SK-N-SH (cell line): ENCODE results near the gene MBLAC1. TPM values are rescaled to one million over a fixed set of nuclear protein-coding genes. Genes with fewer than 3 reads are reported as not detected.

Experiments used
- CTCF ChIA-PET: fragments of 300-600, 350-600 bp; formaldehyde crosslinking; extraction: SDS; loops from one replicate; lab custom pipeline; 2021; lab: Yijun Ruan, JAX
- POLR2A ChIA-PET: fragments of 350-600 bp; sonication (Branson Sonifier 250); formaldehyde crosslinking; extraction: SDS; loops from one replicate; lab custom pipeline; 2020; ENCODE audit warnings: antibody characterized with exemption, inconsistent platforms; lab: Yijun Ruan, JAX
- DNase-seq: peaks from one replicate; pipeline ENCODE4 v3.0.0; 2012
- H2AFZ ChIP-seq: fragments of 200-600 bp; sonication (generic); 2 replicates; pipeline ENCODE4 v1.8.1; 2016; ENCODE audit warnings: antibody characterized with exemption, mild to moderate bottlenecking, low read depth
- H3F3A ChIP-seq: fragments of 200-600 bp; sonication (generic); replicated peaks from 2 replicates; pipeline ENCODE3; 2016; ENCODE audit warnings: antibody characterized with exemption, mild to moderate bottlenecking; ENCODE audit not compliant: insufficient read depth
- H3K27ac ChIP-seq, 2 experiments: fragments of 200-500 bp in 1 of 2; fragments of 200-600 bp in 1 of 2; sonication (Bioruptor generic) in 1 of 2; sonication (generic), shearing (Covaris generic) in 1 of 2; 2 replicates each; pipeline versions ENCODE4 v1.5.1 to v1.6.1; 2014 to 2016; ENCODE audit warnings: low read depth in 2 of 2, inconsistent platforms in 1 of 2, low read length in 1 of 2, mild to moderate bottlenecking in 1 of 2, mixed read lengths in 1 of 2
- H3K27me3 ChIP-seq: fragments of 200-600 bp; sonication (generic), shearing (Covaris generic); 2 replicates; pipeline ENCODE4 v1.6.1; 2016; ENCODE audit warnings: mixed run types; ENCODE audit not compliant: insufficient read depth
- H3K36me3 ChIP-seq, 2 experiments: fragments of 200-500 bp in 1 of 2; fragments of 200-600 bp in 1 of 2; sonication (Bioruptor generic) in 1 of 2; sonication (generic) in 1 of 2; replicated peaks in 1 of 2; 2 replicates each; pipeline versions ENCODE3 to v1.5.1; 2014 to 2016; ENCODE audit warnings: low read length in 1 of 2, mild to moderate bottlenecking in 1 of 2; ENCODE audit not compliant: insufficient read depth in 2 of 2, control insufficient read depth in 1 of 2
- H3K4me1 ChIP-seq, 2 experiments: fragments of 200-500 bp in 1 of 2; fragments of 200-600 bp in 1 of 2; sonication (Bioruptor generic) in 1 of 2; sonication (generic), shearing (Covaris generic) in 1 of 2; 2 replicates each; pipeline versions ENCODE4 v1.5.1 to v1.6.1; 2014 to 2016; ENCODE audit warnings: low read depth in 1 of 2, low read length in 1 of 2, mixed run types in 1 of 2; ENCODE audit not compliant: insufficient read depth in 2 of 2, control insufficient read depth in 1 of 2
- H3K4me2 ChIP-seq: fragments of 200-600 bp; sonication (generic), shearing (Covaris generic); 2 replicates; pipeline ENCODE4 v1.6.1; 2017; ENCODE audit warnings: mixed run types
- H3K4me3 ChIP-seq, 2 experiments: fragments of 200-500 bp in 1 of 2; fragments of 200-600 bp in 1 of 2; sonication (Bioruptor generic) in 1 of 2; sonication (generic), shearing (Covaris generic) in 1 of 2; 2 replicates each; pipeline versions ENCODE4 v1.5.1 to v1.8.1; 2014 to 2016; ENCODE audit warnings: low read depth in 2 of 2, inconsistent platforms in 1 of 2, low read length in 1 of 2, mild to moderate bottlenecking in 1 of 2, mixed read lengths in 1 of 2, moderate library complexity in 1 of 2
- H3K79me2 ChIP-seq: fragments of 200-600 bp; sonication (generic); 2 replicates; pipeline ENCODE4 v1.8.1; 2017; ENCODE audit warnings: mild to moderate bottlenecking; ENCODE audit not compliant: insufficient read depth
- H3K9ac ChIP-seq: fragments of 200-600 bp; sonication (generic); 2 replicates; pipeline ENCODE4 v1.6.1; 2017; ENCODE audit warnings: mixed run types
- H3K9me2 ChIP-seq: fragments of 200-600 bp; sonication (generic); 2 replicates; pipeline ENCODE4 v1.6.1; 2017; ENCODE audit warnings: mixed run types
- H3K9me3 ChIP-seq: fragments of 200-600 bp; sonication (generic); 2 replicates; pipeline ENCODE4 v1.6.1; 2017; ENCODE audit warnings: mixed run types, mild to moderate bottlenecking, moderate library complexity
- H4K20me1 ChIP-seq: fragments of 200-600 bp; sonication (generic); 2 replicates; pipeline ENCODE4 v1.6.1; 2017; ENCODE audit warnings: mild to moderate bottlenecking, mixed run types; ENCODE audit not compliant: insufficient read depth
- CTCF ChIP-seq: fragments of 200-600 bp; sonication (generic); IDR thresholded peaks from 2 replicates; pipeline ENCODE4 v1.6.1; 2017; ENCODE audit warnings: antibody characterized with exemption, mild to moderate bottlenecking, moderate library complexity
- REST ChIP-seq: IDR thresholded peaks from 2 replicates; pipeline ENCODE4 v1.6.1; 2012; ENCODE audit warnings: mild to moderate bottlenecking, low read depth, low read length, moderate library complexity
- USF2 ChIP-seq: fragments of 150-350 bp; IDR thresholded peaks from 2 replicates; pipeline ENCODE4 v1.6.1; 2017; ENCODE audit warnings: antibody characterized with exemption, low read length, low read depth, borderline replicate concordance
- WGBS: methylation state at CpG from one replicate; pipeline ENCODE4 v1.1.6; 2017; ENCODE audit warnings: low lambda C conversion rate; 5-methylcytosine and 5-hydroxymethylcytosine counted together
- polyA plus RNA-seq, 3 experiments: library from polyadenylated mRNA; depleted of rRNA; stranded (reverse); fragments of >200 nt; gene quantifications; 2 replicates each; pipeline ENCODE4 v1.2.3, GENCODE V29; 2012

The MBLAC1 gene
- polyA plus RNA-seq, 1 of the 3 experiments (the other 2 are of a cell fraction): 4.4 TPM

- ChIA-PET CTCF (interaction anchor here (1.1 to 7.2 kb wide), 3 partner anchors 9 to 20 kb away, joined by 3 to 42 read pairs (median 8); partner anchors contain the start of genes AP4M1 and MCM7), POLR2A (interaction anchor here (6.9 kb wide), 1 partner anchor 10 kb away, joined by 32 read pairs; the partner anchor contains the start of genes AP4M1 and MCM7)
- Histone ChIP-seq H3K9ac (no peak overlapping the region), H3K9me3 (no peaks in the 10 kb centered on the region), H3K4me2 (no peak overlapping the region), H3K4me1 (no peaks in the 10 kb centered on the region), H3K27ac (no peak overlapping the region), H3K36me3 (peaks cover 27 to 56% of the 10 kb centered on the region in 2 experiments), H3F3A (peaks cover 25% of the 10 kb centered on the region), H3K79me2 (no peaks in the 10 kb centered on the region), H4K20me1 (no peaks in the 10 kb centered on the region), H2AFZ (no peak overlapping the region), H3K4me3 (no peak overlapping the region), H3K27me3 (no peaks in the 10 kb centered on the region), H3K9me2 (no peaks in the 10 kb centered on the region)
- WGBS: 89% methylated on average over 7 of the region's 7 CpGs
- peak; percentile 12 for DNase-seq
- TF ChIP-seq CTCF: no peak
- TF ChIP-seq USF2: no peak
These were observed 15.6 kb upstream of the MBLAC1 start for GRCh38 chr7:100111156-100111555.

- 89% methylated on average over 13 of the region's 13 CpGs for WGBS
- H3F3A ChIP-seq: peaks cover 21% of the 10 kb centered on the region
- no peak overlapping the region for H3K4me3 ChIP-seq
- no peak overlapping the region for H2AFZ ChIP-seq
- H4K20me1 ChIP-seq: no peaks in the 10 kb centered on the region
- H3K79me2 ChIP-seq: no peaks in the 10 kb centered on the region
- peak; percentile 38 for DNase-seq
- ChIA-PET CTCF (interaction anchor here (1.1 to 7.2 kb wide), 3 partner anchors 8 to 20 kb away, joined by 3 to 42 read pairs (median 8); partner anchors contain the start of genes AP4M1 and MCM7), POLR2A (interaction anchor here (6.9 kb wide), 1 partner anchor 11 kb away, joined by 32 read pairs; the partner anchor contains the start of genes AP4M1 and MCM7)
- H3K9me3 ChIP-seq: no peaks in the 10 kb centered on the region
- H3K27me3 ChIP-seq: no peaks in the 10 kb centered on the region
- TF ChIP-seq REST: no peak
- no peak overlapping the region for H3K27ac ChIP-seq
- no peak overlapping the region for H3K9ac ChIP-seq
- no peak overlapping the region for H3K4me2 ChIP-seq
- H3K9me2 ChIP-seq: no peaks in the 10 kb centered on the region
- H3K36me3 ChIP-seq: peaks cover 21 to 58% of the 10 kb centered on the region in 2 experiments
- no peaks in the 10 kb centered on the region for H3K4me1 ChIP-seq
These were observed 14.9 kb upstream of the MBLAC1 start for GRCh38 chr7:100111914-100112313.
